WTC11 (cell line): ENCODE data around the gene MEGF11. TPM values are rescaled to one million over a fixed set of nuclear protein-coding genes. Genes with fewer than 3 reads are reported as not detected.

Experiments used
- ATAC-seq: fragments of 200-7000 bp; cut with Tn5 transposase; 2 replicates; pipeline ENCODE4 v1.10.0; 2021; ENCODE audit warnings: mild to moderate bottlenecking, moderate library complexity
- CTCF ChIA-PET: fragments of 300-600 bp; sonication (Branson Sonifier 250); formaldehyde crosslinking; loops from one replicate; lab custom pipeline; 2021; ENCODE audit warnings: antibody characterized with exemption; lab: Charles Lee
- POLR2A ChIA-PET: fragments of 350-600 bp; sonication (Branson Sonifier 250); formaldehyde crosslinking; loops from one replicate; lab custom pipeline; 2021; ENCODE audit warnings: antibody characterized with exemption; lab: Charles Lee
- DNase-seq: peaks from one replicate; pipeline ENCODE4 v3.0.0; 2021; ENCODE audit warnings: low spot score
- H3K27ac Mint-ChIP-seq: 2 replicates; pipeline ENCODE4 v1.8.0; 2021; ENCODE audit warnings: mixed read lengths
- H3K27me3 Mint-ChIP-seq: 2 replicates; pipeline ENCODE4 v1.8.0; 2021; ENCODE audit warnings: low read depth, mild to moderate bottlenecking, moderate library complexity, mixed read lengths
- H3K36me3 Mint-ChIP-seq: 2 replicates; pipeline ENCODE4 v1.8.0; 2021; ENCODE audit warnings: mixed read lengths
- H3K4me1 Mint-ChIP-seq: 2 replicates; pipeline ENCODE4 v1.8.0; 2022; ENCODE audit warnings: mixed read lengths
- H3K4me3 Mint-ChIP-seq: 2 replicates; pipeline ENCODE4 v1.8.0; 2021; ENCODE audit warnings: mild to moderate bottlenecking, moderate library complexity, mixed read lengths
- H3K9me3 Mint-ChIP-seq: 2 replicates; pipeline ENCODE4 v1.8.0; 2021; ENCODE audit warnings: mixed read lengths
- CREM ChIP-seq: sonication (generic); formaldehyde crosslinking; IDR thresholded peaks from 2 replicates; pipeline ENCODE4 v1.8.1; 2022; ENCODE audit warnings: mild to moderate bottlenecking, missing genetic modification reagents, moderate library complexity
- EMX1 ChIP-seq: fragments of 250-450 bp; sonication (Bioruptor Pico); IDR thresholded peaks from 2 replicates; pipeline ENCODE4 v1.8.0; 2021; ENCODE audit warnings: mild to moderate bottlenecking
- ETV6 ChIP-seq: sonication (generic); formaldehyde crosslinking; IDR thresholded peaks from 2 replicates; pipeline ENCODE4 v1.8.1; 2022; ENCODE audit warnings: mild to moderate bottlenecking, missing genetic modification reagents
- FOXJ3 ChIP-seq: sonication (generic); formaldehyde crosslinking; IDR thresholded peaks from 2 replicates; pipeline ENCODE4 v1.9.0; 2021; ENCODE audit warnings: missing genetic modification reagents, mild to moderate bottlenecking, borderline replicate concordance
- JUN ChIP-seq: sonication (generic); formaldehyde crosslinking; IDR thresholded peaks from 2 replicates; pipeline ENCODE4 v1.8.0; 2023; ENCODE audit warnings: mild to moderate bottlenecking, missing genetic modification reagents
- MYBL2 ChIP-seq: sonication (generic); formaldehyde crosslinking; IDR thresholded peaks from 2 replicates; pipeline ENCODE4 v1.8.1; 2023; ENCODE audit warnings: mild to moderate bottlenecking, moderate library complexity, missing genetic modification reagents
- NFATC4 ChIP-seq: fragments of 250-450 bp; sonication (Bioruptor Pico); IDR thresholded peaks from 2 replicates; pipeline ENCODE4 v1.9.0; 2021; ENCODE audit warnings: mild to moderate bottlenecking
- NR3C1 ChIP-seq: sonication (generic); formaldehyde crosslinking; conservative IDR thresholded peaks from 2 replicates; pipeline ENCODE4 v1.8.1; 2023; ENCODE audit warnings: low read depth, mild to moderate bottlenecking, missing genetic modification reagents
- OVOL2 ChIP-seq: fragments of 250-450 bp; sonication (Bioruptor Pico); IDR thresholded peaks from 2 replicates; pipeline ENCODE4 v1.9.0; 2021; ENCODE audit warnings: mild to moderate bottlenecking, borderline replicate concordance
- RORB ChIP-seq: fragments of 250-450 bp; sonication (Bioruptor Pico); IDR thresholded peaks from 2 replicates; pipeline ENCODE4 v1.9.0; 2021; ENCODE audit warnings: mild to moderate bottlenecking
- TCF7 ChIP-seq: sonication (generic); formaldehyde crosslinking; IDR thresholded peaks from 2 replicates; pipeline ENCODE4 v1.8.0; 2022; ENCODE audit warnings: mild to moderate bottlenecking, low read depth, missing genetic modification reagents, moderate library complexity
- ZBTB21 ChIP-seq: sonication (generic); formaldehyde crosslinking; IDR thresholded peaks from 2 replicates; pipeline ENCODE4 v1.8.1; 2023; ENCODE audit warnings: mild to moderate bottlenecking, missing genetic modification reagents, borderline replicate concordance
- total RNA-seq: library from RNA; stranded (reverse); gene quantifications from 3 replicates; pipeline ENCODE4 v1.2.3, GENCODE V29; 2021
- TF ChIP-seq, protein P1 (sequence below): sonication (generic); formaldehyde crosslinking; IDR thresholded peaks from 2 replicates; pipeline ENCODE4 v1.8.0; 2023; ENCODE audit warnings: missing genetic modification reagents
- TF ChIP-seq, protein P2 (sequence below): sonication (generic); formaldehyde crosslinking; IDR thresholded peaks from 2 replicates; pipeline ENCODE4 v1.8.1; 2022; ENCODE audit warnings: low read depth, mild to moderate bottlenecking, moderate library complexity, missing genetic modification reagents, borderline replicate concordance
- TF ChIP-seq, protein P3 (sequence below): sonication (generic); formaldehyde crosslinking; IDR thresholded peaks from 2 replicates; pipeline ENCODE4 v1.8.1; 2022; ENCODE audit warnings: missing genetic modification reagents, borderline replicate concordance
- TF ChIP-seq, protein P4 (sequence below): sonication (generic); formaldehyde crosslinking; IDR thresholded peaks from 2 replicates; pipeline ENCODE4 v1.8.1; 2023; ENCODE audit warnings: mild to moderate bottlenecking, missing genetic modification reagents, moderate library complexity
- TF ChIP-seq, protein P5 (sequence below): fragments of 250-450 bp; sonication (Bioruptor Pico); conservative IDR thresholded peaks from 2 replicates; pipeline ENCODE4 v1.9.0; 2021; ENCODE audit warnings: mild to moderate bottlenecking
- TF ChIP-seq, protein P6 (sequence below): fragments of 250-450 bp; sonication (Bioruptor Pico); IDR thresholded peaks from 2 replicates; pipeline ENCODE4 v1.9.0; 2021; ENCODE audit warnings: mild to moderate bottlenecking, borderline replicate concordance

MEGF11 gene
- total RNA-seq, 1 experiment from 2014 or later = 3.3 TPM

DNA sequence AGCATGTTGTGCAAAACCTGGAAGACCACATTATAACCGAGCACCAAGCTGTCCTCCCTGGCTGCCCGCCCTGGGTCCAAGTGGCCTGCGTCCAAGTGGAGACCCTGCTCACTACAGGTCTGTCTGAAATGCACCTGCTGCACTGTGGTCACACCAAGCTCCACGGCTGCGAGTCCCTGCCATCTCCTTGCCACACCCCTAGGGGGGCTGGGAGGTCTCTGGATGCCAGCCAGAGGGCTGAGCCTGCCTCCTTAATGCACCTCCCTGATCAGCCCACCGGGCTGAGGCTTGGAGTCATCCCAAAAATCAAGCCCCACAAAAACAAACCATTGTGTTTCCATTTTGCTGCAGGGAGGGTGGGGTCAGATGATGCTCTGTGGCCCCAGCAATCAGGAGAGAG, 187.1 kb downstream of the MEGF11 start:
- ChIA-PET CTCF (interaction anchor here (0.5 to 4.2 kb wide), 4 partner anchors 13 to 550 kb away, joined by 5 to 35 read pairs (median 12); no protein-coding TSS in a partner anchor), POLR2A (no interaction called here)
- H3K4me3 Mint-ChIP-seq = no peak overlapping the region
- H3K9me3 Mint-ChIP-seq = peaks cover 10% of the 10 kb centered on the region
- ATAC-seq (peak; percentile 11; the same call in 1 of the 2 replicates), DNase-seq (no peak)
- peaks cover 64% of the 10 kb centered on the region for H3K4me1 Mint-ChIP-seq
- no peak for TF ChIP-seq ETV6 (CRISPR knock-in tag)
- TF ChIP-seq TCF7 (CRISPR knock-in tag) = no peak
- no peak for TF ChIP-seq OVOL2 (CRISPR knock-in tag)
- TF ChIP-seq MYBL2 = no peak
- no peak overlapping the region for H3K27ac Mint-ChIP-seq
- no peaks in the 10 kb centered on the region for H3K27me3 Mint-ChIP-seq
- no peaks in the 10 kb centered on the region for H3K36me3 Mint-ChIP-seq

DNA sequence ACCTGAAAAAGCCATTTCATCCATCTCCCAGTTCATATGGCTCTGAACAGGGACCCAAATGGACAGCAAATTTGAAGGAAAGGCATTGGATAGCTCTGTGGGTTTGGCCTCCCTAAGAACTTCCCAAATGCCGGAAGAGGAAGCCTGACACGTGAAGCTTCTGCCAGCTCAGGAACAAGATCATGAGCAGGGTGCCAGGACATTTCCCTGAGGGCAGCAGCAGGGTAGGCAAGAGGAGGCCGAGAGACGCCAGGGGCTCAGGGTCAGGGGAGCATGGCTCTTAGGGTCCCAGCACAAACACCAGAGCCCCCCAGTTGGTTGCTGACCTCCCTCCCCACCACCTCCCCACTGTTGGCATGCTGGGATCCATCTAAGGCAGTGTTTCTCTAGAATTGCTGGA, 187.5 kb downstream of the MEGF11 start:
- CTCF ChIA-PET = interaction anchor here (2.2 to 4.2 kb wide), 3 partner anchors 14 to 86 kb away, joined by 8 to 35 read pairs (median 15); no protein-coding TSS in a partner anchor
- no peaks in the 10 kb centered on the region for H3K27me3 Mint-ChIP-seq
- H3K4me1 Mint-ChIP-seq = peaks cover 61% of the 10 kb centered on the region
- no peak for DNase-seq
- no peaks in the 10 kb centered on the region for H3K36me3 Mint-ChIP-seq
- peaks cover 10% of the 10 kb centered on the region for H3K9me3 Mint-ChIP-seq
- ATAC-seq = no peak
- no peak overlapping the region for H3K4me3 Mint-ChIP-seq
- H3K27ac Mint-ChIP-seq = no peak overlapping the region
- POLR2A ChIA-PET = no interaction called here
- TF ChIP-seq, protein P1, sequence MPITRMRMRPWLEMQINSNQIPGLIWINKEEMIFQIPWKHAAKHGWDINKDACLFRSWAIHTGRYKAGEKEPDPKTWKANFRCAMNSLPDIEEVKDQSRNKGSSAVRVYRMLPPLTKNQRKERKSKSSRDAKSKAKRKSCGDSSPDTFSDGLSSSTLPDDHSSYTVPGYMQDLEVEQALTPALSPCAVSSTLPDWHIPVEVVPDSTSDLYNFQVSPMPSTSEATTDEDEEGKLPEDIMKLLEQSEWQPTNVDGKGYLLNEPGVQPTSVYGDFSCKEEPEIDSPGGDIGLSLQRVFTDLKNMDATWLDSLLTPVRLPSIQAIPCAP (CRISPR knock-in tag) = no peak
- TF ChIP-seq ZBTB21 (CRISPR knock-in tag) (no peak), EMX1 (CRISPR knock-in tag) (no peak), ETV6 (CRISPR knock-in tag) (no peak), NR3C1 (CRISPR knock-in tag) (no peak), OVOL2 (CRISPR knock-in tag) (no peak), NFATC4 (CRISPR knock-in tag) (no peak), JUN (CRISPR knock-in tag) (no peak), FOXJ3 (no peak), RORB (CRISPR knock-in tag) (no peak), CREM (CRISPR knock-in tag) (no peak)
- TF ChIP-seq, protein P2, sequence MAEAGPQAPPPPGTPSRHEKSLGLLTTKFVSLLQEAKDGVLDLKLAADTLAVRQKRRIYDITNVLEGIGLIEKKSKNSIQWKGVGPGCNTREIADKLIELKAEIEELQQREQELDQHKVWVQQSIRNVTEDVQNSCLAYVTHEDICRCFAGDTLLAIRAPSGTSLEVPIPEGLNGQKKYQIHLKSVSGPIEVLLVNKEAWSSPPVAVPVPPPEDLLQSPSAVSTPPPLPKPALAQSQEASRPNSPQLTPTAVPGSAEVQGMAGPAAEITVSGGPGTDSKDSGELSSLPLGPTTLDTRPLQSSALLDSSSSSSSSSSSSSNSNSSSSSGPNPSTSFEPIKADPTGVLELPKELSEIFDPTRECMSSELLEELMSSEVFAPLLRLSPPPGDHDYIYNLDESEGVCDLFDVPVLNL (CRISPR knock-in tag) = no peak
- TF ChIP-seq, protein P3, sequence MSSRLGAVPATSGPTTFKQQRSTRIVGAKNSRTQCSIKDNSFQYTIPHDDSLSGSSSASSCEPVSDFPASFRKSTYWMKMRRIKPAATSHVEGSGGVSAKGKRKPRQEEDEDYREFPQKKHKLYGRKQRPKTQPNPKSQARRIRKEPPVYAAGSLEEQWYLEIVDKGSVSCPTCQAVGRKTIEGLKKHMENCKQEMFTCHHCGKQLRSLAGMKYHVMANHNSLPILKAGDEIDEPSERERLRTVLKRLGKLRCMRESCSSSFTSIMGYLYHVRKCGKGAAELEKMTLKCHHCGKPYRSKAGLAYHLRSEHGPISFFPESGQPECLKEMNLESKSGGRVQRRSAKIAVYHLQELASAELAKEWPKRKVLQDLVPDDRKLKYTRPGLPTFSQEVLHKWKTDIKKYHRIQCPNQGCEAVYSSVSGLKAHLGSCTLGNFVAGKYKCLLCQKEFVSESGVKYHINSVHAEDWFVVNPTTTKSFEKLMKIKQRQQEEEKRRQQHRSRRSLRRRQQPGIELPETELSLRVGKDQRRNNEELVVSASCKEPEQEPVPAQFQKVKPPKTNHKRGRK = no peak

DNA sequence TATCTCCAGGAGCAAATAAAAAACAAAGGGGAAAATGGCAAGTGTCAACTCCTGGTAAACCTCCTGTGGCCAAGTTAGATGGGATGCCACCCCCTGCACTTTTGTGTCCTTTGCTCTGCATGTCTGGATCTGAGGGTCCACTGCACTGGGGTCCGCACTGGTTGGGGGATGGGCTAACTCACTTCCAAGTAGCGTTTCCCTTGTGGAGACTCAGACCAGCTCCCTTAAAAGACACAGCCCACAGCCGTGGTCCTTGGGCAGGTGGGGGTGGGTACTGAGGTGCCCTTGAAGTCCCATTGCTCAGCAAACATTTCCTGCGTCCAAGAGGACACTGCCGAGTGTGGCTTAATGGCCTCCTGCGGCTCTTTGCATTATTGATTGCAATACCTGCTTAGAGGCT, 188.2 kb downstream of the MEGF11 start:
- H3K27ac Mint-ChIP-seq = no peak overlapping the region
- CTCF ChIA-PET = interaction anchor here (2.7 kb wide), 1 partner anchor 20 kb away, joined by 15 read pairs; no protein-coding TSS in a partner anchor
- DNase-seq (no peak), ATAC-seq (no peak)
- no peaks in the 10 kb centered on the region; the same call in 1 of the 2 replicates for H3K27me3 Mint-ChIP-seq
- H3K4me1 Mint-ChIP-seq = peaks cover 61% of the 10 kb centered on the region
- H3K4me3 Mint-ChIP-seq = no peak overlapping the region
- POLR2A ChIA-PET = no interaction called here
- peaks cover 10% of the 10 kb centered on the region for H3K9me3 Mint-ChIP-seq
- H3K36me3 Mint-ChIP-seq = no peaks in the 10 kb centered on the region
- TF ChIP-seq, protein P4, sequence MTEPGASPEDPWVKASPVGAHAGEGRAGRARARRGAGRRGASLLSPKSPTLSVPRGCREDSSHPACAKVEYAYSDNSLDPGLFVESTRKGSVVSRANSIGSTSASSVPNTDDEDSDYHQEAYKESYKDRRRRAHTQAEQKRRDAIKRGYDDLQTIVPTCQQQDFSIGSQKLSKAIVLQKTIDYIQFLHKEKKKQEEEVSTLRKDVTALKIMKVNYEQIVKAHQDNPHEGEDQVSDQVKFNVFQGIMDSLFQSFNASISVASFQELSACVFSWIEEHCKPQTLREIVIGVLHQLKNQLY = no peak
- TF ChIP-seq, protein P5, sequence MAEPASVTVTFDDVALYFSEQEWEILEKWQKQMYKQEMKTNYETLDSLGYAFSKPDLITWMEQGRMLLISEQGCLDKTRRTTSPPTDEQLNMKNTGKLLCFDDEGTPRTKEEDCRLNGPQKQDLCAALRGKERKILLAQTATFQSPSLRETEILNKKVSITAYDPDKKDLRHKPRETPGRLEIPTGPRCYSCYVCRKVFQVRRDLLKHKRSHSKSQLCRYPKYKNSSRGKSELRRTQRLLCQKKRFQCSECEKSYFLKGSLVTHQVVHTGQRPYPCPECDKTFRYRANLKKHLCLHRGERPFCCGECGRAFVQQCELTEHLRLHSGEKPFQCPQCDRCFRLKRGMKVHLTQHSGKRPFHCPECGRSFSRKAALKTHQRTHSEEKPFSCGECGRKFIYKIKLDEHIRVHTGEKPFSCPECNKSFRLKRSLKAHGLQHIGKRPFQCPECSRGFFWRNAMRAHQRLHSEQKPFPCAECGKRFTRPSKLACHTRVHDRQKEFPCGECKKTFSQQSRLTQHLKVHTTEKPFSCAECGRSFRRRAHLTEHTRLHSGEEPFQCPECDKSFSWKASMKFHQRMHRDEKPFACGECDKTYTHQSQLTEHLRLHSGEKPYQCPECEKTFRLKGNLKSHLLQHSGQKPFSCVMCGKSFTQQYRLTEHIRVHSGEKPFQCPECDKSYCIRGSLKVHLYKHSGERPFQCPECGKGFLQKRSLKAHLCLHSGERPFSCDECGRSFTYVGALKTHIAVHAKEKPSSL = no peak
- no peak for TF ChIP-seq ZBTB21 (CRISPR knock-in tag)
- TF ChIP-seq, protein P6, sequence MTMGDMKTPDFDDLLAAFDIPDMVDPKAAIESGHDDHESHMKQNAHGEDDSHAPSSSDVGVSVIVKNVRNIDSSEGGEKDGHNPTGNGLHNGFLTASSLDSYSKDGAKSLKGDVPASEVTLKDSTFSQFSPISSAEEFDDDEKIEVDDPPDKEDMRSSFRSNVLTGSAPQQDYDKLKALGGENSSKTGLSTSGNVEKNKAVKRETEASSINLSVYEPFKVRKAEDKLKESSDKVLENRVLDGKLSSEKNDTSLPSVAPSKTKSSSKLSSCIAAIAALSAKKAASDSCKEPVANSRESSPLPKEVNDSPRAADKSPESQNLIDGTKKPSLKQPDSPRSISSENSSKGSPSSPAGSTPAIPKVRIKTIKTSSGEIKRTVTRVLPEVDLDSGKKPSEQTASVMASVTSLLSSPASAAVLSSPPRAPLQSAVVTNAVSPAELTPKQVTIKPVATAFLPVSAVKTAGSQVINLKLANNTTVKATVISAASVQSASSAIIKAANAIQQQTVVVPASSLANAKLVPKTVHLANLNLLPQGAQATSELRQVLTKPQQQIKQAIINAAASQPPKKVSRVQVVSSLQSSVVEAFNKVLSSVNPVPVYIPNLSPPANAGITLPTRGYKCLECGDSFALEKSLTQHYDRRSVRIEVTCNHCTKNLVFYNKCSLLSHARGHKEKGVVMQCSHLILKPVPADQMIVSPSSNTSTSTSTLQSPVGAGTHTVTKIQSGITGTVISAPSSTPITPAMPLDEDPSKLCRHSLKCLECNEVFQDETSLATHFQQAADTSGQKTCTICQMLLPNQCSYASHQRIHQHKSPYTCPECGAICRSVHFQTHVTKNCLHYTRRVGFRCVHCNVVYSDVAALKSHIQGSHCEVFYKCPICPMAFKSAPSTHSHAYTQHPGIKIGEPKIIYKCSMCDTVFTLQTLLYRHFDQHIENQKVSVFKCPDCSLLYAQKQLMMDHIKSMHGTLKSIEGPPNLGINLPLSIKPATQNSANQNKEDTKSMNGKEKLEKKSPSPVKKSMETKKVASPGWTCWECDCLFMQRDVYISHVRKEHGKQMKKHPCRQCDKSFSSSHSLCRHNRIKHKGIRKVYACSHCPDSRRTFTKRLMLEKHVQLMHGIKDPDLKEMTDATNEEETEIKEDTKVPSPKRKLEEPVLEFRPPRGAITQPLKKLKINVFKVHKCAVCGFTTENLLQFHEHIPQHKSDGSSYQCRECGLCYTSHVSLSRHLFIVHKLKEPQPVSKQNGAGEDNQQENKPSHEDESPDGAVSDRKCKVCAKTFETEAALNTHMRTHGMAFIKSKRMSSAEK = no peak
